ENCODE measurements around the gene ATP10A. TPM values are rescaled to one million over a fixed set of nuclear protein-coding genes. Genes with fewer than 3 reads are reported as not detected.

The ATP10A gene
- total RNA-seq, 2 donors from 2014 or later, result 5.6 to 14.3 TPM

DNA sequence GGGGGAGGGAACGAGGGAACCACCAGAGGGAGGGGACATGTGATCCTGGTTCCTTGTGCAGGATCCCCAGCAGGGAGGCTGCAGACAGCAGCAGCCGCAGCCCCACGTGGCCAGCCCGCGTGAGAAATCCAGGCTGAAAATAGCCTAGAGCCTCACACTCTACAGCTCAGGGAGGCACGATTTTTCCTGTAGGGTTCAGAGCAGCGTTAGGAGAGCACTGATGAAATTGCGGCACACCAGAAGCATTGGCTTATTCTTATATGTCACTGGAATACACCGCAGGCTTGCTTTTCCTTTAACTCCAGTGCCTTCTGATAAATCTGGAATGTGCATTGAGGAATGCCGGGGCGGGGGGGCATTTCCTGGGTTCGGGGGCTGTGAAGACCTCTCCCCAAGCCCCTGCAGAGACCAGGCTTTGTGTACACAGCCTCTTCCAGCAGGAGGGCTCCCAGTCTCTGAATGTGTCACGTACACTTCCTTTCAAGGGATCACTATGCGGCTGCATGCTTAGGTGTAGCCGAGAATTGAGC, 193.0 kb downstream of the ATP10A start:
- intact Hi-C loops (cut with DNase I), result loop anchor here (10.0 kb wide), 2 partner anchors 165 to 235 kb away; partner anchors contain the start of gene UBE3A
- Histone ChIP-seq H3K27me3 (replicated peaks; ENCODE audit: insufficient read depth) (no peaks in the 10 kb centered on the region), H3K36me3 (no peaks in the 10 kb centered on the region), H3K27ac (peak overlapping the region in 1 of 2 donors; percentile 35), H3K9me3 (no peaks in the 10 kb centered on the region), H3K4me3 (no peak overlapping the region), H3K4me1 (replicated peaks) (no peaks in the 10 kb centered on the region)
- TF ChIP-seq, protein P1, sequence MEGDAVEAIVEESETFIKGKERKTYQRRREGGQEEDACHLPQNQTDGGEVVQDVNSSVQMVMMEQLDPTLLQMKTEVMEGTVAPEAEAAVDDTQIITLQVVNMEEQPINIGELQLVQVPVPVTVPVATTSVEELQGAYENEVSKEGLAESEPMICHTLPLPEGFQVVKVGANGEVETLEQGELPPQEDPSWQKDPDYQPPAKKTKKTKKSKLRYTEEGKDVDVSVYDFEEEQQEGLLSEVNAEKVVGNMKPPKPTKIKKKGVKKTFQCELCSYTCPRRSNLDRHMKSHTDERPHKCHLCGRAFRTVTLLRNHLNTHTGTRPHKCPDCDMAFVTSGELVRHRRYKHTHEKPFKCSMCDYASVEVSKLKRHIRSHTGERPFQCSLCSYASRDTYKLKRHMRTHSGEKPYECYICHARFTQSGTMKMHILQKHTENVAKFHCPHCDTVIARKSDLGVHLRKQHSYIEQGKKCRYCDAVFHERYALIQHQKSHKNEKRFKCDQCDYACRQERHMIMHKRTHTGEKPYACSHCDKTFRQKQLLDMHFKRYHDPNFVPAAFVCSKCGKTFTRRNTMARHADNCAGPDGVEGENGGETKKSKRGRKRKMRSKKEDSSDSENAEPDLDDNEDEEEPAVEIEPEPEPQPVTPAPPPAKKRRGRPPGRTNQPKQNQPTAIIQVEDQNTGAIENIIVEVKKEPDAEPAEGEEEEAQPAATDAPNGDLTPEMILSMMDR (IDR thresholded peaks at IDR 0.05), result no peak
- TF ChIP-seq POLR2AphosphoS5 (IDR thresholded peaks at IDR 0.05), result peak; percentile 51
- peak; percentile 17 for DNase-seq (ENCODE audit: low spot score)
- 5% methylated on average over 15 of the region's 15 CpGs for WGBS

DNA sequence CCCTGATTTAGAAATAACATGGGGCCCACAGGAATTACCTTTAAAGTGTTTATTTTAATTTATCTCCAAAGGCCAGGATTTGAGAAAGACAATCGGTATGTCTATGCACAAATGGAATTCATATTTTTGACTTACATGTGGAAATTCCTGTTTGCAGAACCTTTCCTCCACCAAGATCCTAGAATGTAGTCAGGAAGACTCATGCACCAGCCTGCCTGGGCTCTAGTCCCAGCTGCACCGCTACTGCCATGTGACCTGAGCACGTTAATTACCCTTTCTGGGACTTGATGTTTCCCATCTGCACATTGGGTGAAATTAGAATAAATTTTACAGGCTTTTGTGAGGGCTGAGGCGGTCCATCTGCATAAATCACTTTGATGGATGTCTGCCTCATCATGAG, 194.2 kb downstream of the ATP10A start:
- 61% methylated on average over 4 of the region's 4 CpGs for WGBS
- H3K4me1 ChIP-seq (replicated peaks), result no peaks in the 10 kb centered on the region
- no peak overlapping the region for H3K27ac ChIP-seq
- no peak overlapping the region for H3K4me3 ChIP-seq
- H3K27me3 ChIP-seq (replicated peaks; ENCODE audit: insufficient read depth), result no peaks in the 10 kb centered on the region
- intact Hi-C loops (cut with DNase I), result no loop called here
- no peak for DNase-seq (ENCODE audit: low spot score)
- no peak for TF ChIP-seq POLR2A (IDR thresholded peaks at IDR 0.05)
- TF ChIP-seq, protein P1 (IDR thresholded peaks at IDR 0.05), result no peak
- no peak for TF ChIP-seq POLR2AphosphoS5 (IDR thresholded peaks at IDR 0.05)
- H3K9me3 ChIP-seq, result no peaks in the 10 kb centered on the region
- no peaks in the 10 kb centered on the region for H3K36me3 ChIP-seq

DNA sequence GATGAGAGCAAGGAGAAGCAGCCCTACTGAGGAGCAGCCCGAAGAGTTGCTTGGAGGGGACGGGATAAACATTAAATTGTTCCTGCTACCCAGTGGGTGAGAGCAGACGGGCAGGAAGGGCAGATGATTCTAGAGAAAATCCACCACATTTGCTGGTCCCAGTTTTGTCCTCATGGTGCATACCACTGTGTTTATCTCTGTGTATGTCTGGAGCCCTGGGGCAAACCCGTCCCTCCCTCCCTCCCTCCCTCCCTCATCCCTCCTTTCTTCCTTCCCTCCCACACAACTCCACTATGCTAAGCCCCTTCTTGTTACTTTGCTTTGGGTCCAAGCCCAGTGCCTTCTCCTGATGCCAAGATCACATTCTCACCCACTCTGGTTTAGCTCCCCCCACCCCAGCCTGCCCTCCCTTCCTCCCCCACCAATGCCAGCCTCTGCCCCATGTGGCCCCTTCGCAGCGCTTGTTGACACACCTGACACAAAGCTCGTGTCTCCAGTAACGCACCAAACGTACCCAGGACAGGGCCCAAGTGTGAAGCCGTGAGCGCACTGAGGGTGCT, 194.8 kb downstream of the ATP10A start:
- H3K27ac ChIP-seq, result no peak overlapping the region
- no peak for DNase-seq (ENCODE audit: low spot score)
- TF ChIP-seq POLR2AphosphoS5 (IDR thresholded peaks at IDR 0.05) (no peak), POLR2A (IDR thresholded peaks at IDR 0.05) (no peak)
- TF ChIP-seq, protein P1 (IDR thresholded peaks at IDR 0.05), result no peak
- no peak overlapping the region for H3K4me3 ChIP-seq
- no peaks in the 10 kb centered on the region for H3K4me1 ChIP-seq (replicated peaks)
- H3K27me3 ChIP-seq (replicated peaks; ENCODE audit: insufficient read depth), result no peaks in the 10 kb centered on the region
- no peaks in the 10 kb centered on the region for H3K9me3 ChIP-seq
- 43% methylated on average over 11 of the region's 11 CpGs for WGBS
- no peaks in the 10 kb centered on the region for H3K36me3 ChIP-seq
- intact Hi-C loops (cut with DNase I), result no loop called here

DNA sequence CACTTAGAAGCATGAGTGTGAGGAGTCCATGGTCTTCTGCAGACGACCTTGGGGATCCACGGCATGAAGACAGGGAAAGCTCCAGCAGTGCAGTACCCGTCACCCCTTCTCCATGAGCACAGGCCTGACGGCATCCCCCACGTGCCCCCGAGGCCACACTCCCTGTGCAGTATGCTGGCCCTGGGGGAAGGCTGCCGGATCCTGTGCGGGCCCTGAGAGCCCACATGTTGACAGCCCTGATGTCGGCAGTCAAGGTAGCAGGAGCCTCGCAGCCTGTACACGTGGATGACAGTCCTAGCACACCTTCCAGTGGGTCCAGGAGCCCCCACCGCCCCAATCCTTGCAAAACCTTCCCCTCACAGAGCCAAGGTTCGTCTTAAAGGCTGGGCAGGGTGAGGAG, 195.3 kb downstream of the ATP10A start:
- Histone ChIP-seq H3K4me1 (replicated peaks) (no peaks in the 10 kb centered on the region), H3K36me3 (no peaks in the 10 kb centered on the region), H3K4me3 (no peak overlapping the region), H3K27ac (no peak overlapping the region), H3K9me3 (no peaks in the 10 kb centered on the region), H3K27me3 (replicated peaks; ENCODE audit: insufficient read depth) (no peaks in the 10 kb centered on the region)
- DNase-seq (ENCODE audit: low spot score), result no peak
- 73% methylated on average over 13 of the region's 13 CpGs for WGBS
- intact Hi-C loops (cut with DNase I), result no loop called here
- TF ChIP-seq, protein P1 (IDR thresholded peaks at IDR 0.05), result no peak
- TF ChIP-seq POLR2A (IDR thresholded peaks at IDR 0.05) (no peak), POLR2AphosphoS5 (IDR thresholded peaks at IDR 0.05) (no peak)

DNA sequence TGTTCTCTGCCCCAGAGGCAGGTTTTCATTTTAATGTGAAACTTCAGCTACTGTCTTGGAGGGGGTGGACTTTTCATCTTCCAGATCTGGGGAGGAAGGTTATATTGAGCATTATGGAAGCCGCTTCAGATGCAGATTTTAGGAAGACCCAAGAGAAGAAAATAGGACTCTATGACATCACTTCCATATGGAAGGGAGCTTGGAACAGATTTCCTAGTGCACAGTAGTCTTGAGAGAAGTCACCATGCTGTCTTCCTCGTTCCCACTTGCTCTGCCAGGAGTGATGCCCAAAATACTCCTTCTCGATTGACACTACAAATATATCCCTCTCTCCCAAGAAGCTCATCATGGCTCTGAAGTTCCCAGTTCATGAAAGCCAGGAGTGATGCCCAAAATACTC, 197.2 kb downstream of the ATP10A start:
- no peaks in the 10 kb centered on the region for H3K9me3 ChIP-seq
- no peak overlapping the region for H3K27ac ChIP-seq
- TF ChIP-seq POLR2AphosphoS5 (IDR thresholded peaks at IDR 0.05) (no peak), POLR2A (IDR thresholded peaks at IDR 0.05) (no peak)
- TF ChIP-seq, protein P1 (IDR thresholded peaks at IDR 0.05), result no peak
- WGBS, result 97% methylated on average over 3 of the region's 3 CpGs
- no peaks in the 10 kb centered on the region for H3K36me3 ChIP-seq
- intact Hi-C loops (cut with DNase I), result no loop called here
- H3K27me3 ChIP-seq (replicated peaks; ENCODE audit: insufficient read depth), result no peaks in the 10 kb centered on the region
- DNase-seq (ENCODE audit: low spot score), result no peak
- H3K4me1 ChIP-seq (replicated peaks), result no peaks in the 10 kb centered on the region
- no peak overlapping the region for H3K4me3 ChIP-seq
